Peyer's patch (tissue), 4 donors: ENCODE measurements around the gene MT1A. TPM values are rescaled to one million over a fixed set of nuclear protein-coding genes. Genes with fewer than 3 reads are reported as not detected.
"Not testable (repeated sequence)": the region's sequence is repeated elsewhere in the genome, so short reads cannot be mapped to it uniquely, and the experiment has no call there.

ENCODE experiments used
- DNase-seq, 3 donors: peaks; one replicate each; pipeline ENCODE4 v3.0.0-alpha.2; 2017 to 2019
- H3K27ac ChIP-seq, 4 donors: fragments of 200-600 bp; sonication (generic); one replicate each; pipeline ENCODE4 v1.5.1; 2016 to 2019
- H3K27me3 ChIP-seq, 2 donors: fragments of 200-600 bp; sonication (generic); one replicate each; pipeline ENCODE4 v1.5.1; 2019
- H3K36me3 ChIP-seq, 3 donors: fragments of 200-600 bp; sonication (generic); one replicate each; pipeline ENCODE4 v1.5.1; 2016 to 2019
- H3K4me1 ChIP-seq, 4 donors: fragments of 200-600 bp; sonication (generic); one replicate each; pipeline ENCODE4 v1.5.1; 2016 to 2019
- H3K4me3 ChIP-seq, 4 donors: fragments of 200-600 bp; sonication (generic); 1 replicate in 3 of 4; 2 replicates in 1 of 4; pipeline ENCODE4 v1.5.1; 2016 to 2019; ENCODE audit warnings: mild to moderate bottlenecking in 1 of 4
- H3K9me3 ChIP-seq, 4 donors: fragments of 200-600 bp; sonication (generic); one replicate each; pipeline ENCODE4 v1.5.1; 2016 to 2019; ENCODE audit warnings: mild to moderate bottlenecking in 1 of 4
- CTCF ChIP-seq, 6 experiments: fragments of 450-650 bp in 4 of 6; fragments of 200-600 bp in 2 of 6; sonication (generic) in 1 of 6; IDR thresholded peaks; one replicate each; pipeline ENCODE4 v1.5.1; 2017 to 2019; ENCODE audit warnings: antibody characterized with exemption in 6 of 6, mild to moderate bottlenecking in 3 of 6, moderate library complexity in 1 of 6
- POLR2A ChIP-seq, 2 donors: fragments of 450-650 bp; IDR thresholded peaks; one replicate each; pipeline ENCODE4 v1.5.1; 2017; ENCODE audit warnings: antibody characterized with exemption in 2 of 2, mild to moderate bottlenecking in 2 of 2, moderate library complexity in 2 of 2
- total RNA-seq, 4 donors: library from RNA; depleted of rRNA; stranded (reverse); fragments of >200 nt; gene quantifications; one replicate each; pipeline ENCODE4 v1.1.0, GENCODE V29; 2016

Gene MT1A
- total RNA-seq, 4 donors from 2014 or later = 102 TPM; not detected in 3

DNA sequence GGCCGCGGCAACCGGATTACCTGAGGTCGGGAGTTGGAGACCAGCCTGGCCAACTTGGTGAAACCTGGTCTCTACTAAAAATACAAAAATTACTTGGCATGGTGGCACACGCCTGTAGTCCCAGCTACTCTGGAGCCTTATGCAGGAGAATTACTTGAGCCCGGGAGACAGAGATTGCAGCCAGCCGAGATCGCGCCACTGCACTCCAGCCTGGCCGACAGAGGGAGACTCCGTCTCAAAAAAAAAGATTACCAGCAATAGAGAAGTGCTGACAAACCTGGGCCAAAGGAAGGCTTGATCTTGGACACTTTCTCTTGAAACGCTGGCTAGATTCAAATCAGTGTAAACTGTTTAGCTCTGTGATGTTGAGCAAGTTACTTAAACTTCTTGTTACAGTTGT lies 35.5 kb downstream of the MT1A start:
- Histone ChIP-seq H3K9me3 (no peaks in the 10 kb centered on the region), H3K4me1 (peaks cover 0 to 20% (median 2%) of the 10 kb centered on the region in 4 donors), H3K27ac (no peak overlapping the region), H3K4me3 (no peak overlapping the region), H3K36me3 (no peaks in the 10 kb centered on the region), H3K27me3 (peaks cover 0 to 6% of the 10 kb centered on the region in 2 donors)
- peak in 5 of 6 experiments; percentile 29 to 71 (median 53) for TF ChIP-seq CTCF (IDR thresholded peaks at IDR 0.05)
- TF ChIP-seq POLR2A (IDR thresholded peaks at IDR 0.05) = no peak
- peak in 1 of 3 donors; percentile 71 for DNase-seq

DNA sequence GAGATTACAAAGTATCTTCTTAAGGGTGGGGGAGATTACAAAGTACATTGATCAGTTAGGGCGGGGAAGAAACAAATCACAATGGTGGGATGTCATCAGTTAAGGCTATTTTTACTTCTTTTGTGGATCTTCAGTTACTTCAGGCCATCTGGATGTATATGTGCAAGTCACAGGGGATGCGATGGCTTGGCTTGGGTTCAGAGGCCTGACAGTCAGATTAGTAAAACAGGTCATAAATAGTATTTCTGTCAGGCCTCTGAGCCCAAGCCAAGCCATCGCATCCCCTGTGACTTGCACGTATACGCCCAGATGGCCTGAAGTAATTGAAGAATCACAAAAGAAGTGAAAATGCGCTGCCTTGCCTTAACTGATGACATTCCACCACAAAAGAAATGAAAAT lies 36.1 kb downstream of the MT1A start:
- not testable (repeated sequence) for DNase-seq, H3K27ac ChIP-seq, H3K36me3 ChIP-seq, H3K27me3 ChIP-seq, H3K4me3 ChIP-seq, H3K9me3 ChIP-seq
- peaks cover 0 to 14% (median 2%) of the 10 kb centered on the region in 4 donors for H3K4me1 ChIP-seq

- H3K4me3 ChIP-seq = peak overlapping the region; percentile 6 to 37 (median 22)
- TF ChIP-seq POLR2A (IDR thresholded peaks at IDR 0.05) (no peak), CTCF (IDR thresholded peaks at IDR 0.05) (no peak)
- H3K9me3 ChIP-seq = no peaks in the 10 kb centered on the region
- H3K4me1 ChIP-seq = peaks cover 0 to 9% (median 2%) of the 10 kb centered on the region in 4 donors
- no peaks in the 10 kb centered on the region for H3K36me3 ChIP-seq
- H3K27ac ChIP-seq = no peak overlapping the region
- DNase-seq = peak in 1 of 3 donors; percentile 70
- peaks cover 0 to 6% of the 10 kb centered on the region in 2 donors for H3K27me3 ChIP-seq
Observed at GRCh38 chr16:56675685-56676210, 37.3 kb downstream of the MT1A start.

DNA sequence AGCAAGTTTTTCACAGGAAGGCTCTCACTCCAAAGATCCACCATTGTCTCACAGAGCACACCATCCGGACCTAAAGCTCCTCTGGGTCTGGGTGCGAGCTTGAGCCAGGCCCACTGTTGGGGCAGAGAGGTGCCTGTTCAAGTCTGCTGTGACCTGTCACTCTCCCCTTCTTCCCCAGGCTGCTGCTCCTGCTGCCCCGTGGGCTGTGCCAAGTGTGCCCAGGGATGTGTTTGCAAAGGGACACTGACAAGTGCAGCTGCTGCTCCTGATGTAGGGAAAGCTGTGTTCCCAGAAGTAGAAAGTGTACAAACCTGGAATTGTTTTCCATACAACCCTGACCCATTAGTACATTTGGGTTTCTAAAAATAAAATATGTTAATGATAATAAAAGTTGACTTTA lies 39.0 kb downstream of the MT1A start:
- DNase-seq = no peak
- Histone ChIP-seq H3K27ac (no peak overlapping the region), H3K4me3 (no peak overlapping the region), H3K9me3 (no peaks in the 10 kb centered on the region), H3K36me3 (no peaks in the 10 kb centered on the region), H3K27me3 (peaks cover 0 to 6% of the 10 kb centered on the region in 2 donors), H3K4me1 (peaks cover 0 to 13% (median 4%) of the 10 kb centered on the region in 4 donors)
- TF ChIP-seq CTCF (IDR thresholded peaks at IDR 0.05) = no peak
- no peak for TF ChIP-seq POLR2A (IDR thresholded peaks at IDR 0.05)

DNA sequence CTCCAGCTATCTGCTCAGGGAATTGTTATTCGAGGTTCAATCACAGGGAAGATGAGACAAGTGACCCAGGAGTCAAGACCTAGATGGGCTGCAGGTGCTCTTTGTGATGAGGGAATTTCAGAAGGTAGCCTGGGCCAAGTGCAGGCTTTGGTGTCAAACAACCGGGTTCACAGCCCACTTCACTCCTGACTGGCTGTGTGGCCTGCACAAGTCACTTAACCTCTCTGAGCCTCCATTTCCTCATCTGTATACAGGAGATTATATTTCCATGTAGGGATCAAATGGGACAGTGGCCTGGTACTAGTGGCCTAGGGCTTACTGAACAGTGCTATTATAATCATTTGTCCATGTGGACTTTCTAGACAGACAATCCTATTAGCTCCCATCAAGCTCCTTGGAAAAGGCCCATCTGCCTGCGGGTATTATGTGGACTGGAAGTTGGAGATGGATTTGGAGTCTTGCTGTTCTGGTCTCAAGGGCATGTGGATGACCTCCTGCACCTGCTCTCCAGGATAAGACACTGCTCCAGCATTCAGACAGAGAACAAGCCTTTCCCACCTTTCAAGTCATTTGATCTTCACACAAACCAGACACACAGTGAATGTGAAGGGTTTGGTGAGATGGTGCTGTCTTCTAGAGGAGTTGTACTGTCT lies 40.7 kb downstream of the MT1A start:
- Histone ChIP-seq H3K27me3 (peaks cover 0 to 6% of the 10 kb centered on the region in 2 donors), H3K36me3 (no peaks in the 10 kb centered on the region), H3K4me1 (peaks cover 0 to 26% (median 11%) of the 10 kb centered on the region in 4 donors), H3K4me3 (no peak overlapping the region), H3K27ac (no peak overlapping the region), H3K9me3 (no peaks in the 10 kb centered on the region)
- TF ChIP-seq CTCF (IDR thresholded peaks at IDR 0.05) = no peak
- TF ChIP-seq POLR2A (IDR thresholded peaks at IDR 0.05) = no peak
- DNase-seq = no peak

DNA sequence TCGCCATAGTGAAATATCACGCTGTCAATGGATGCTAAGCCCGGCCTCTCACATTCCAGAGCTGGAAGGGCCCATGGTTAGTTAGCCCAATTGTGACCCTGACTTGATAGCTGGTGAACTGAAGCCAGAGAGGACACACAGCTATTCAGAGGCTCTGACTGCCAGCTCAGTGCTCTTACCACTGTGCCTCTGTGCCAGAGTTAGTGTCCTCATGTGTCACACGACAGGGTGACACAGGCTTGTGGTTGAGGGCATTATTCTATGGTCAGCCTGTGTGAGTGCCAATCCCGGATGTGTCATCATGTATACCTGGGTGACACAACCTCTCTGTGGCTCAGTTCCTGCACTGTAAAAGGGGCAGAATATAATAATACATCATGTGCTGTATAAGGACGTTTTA lies 41.4 kb downstream of the MT1A start:
- no peaks in the 10 kb centered on the region for H3K36me3 ChIP-seq
- no peak overlapping the region for H3K27ac ChIP-seq
- H3K4me3 ChIP-seq = no peak overlapping the region
- H3K9me3 ChIP-seq = no peaks in the 10 kb centered on the region
- no peak for DNase-seq
- TF ChIP-seq CTCF (IDR thresholded peaks at IDR 0.05) = no peak
- H3K4me1 ChIP-seq = peaks cover 0 to 26% (median 11%) of the 10 kb centered on the region in 4 donors
- H3K27me3 ChIP-seq = peaks cover 0 to 6% of the 10 kb centered on the region in 2 donors
